HG03565 (cell line): Measurements from ENCODE around the gene NEURL4.

ENCODE experiments used
- ATAC-seq: cut with Tn5 transposase; IDR thresholded peaks from one replicate; pipeline ENCODE4 v1.9.1; 2021; ENCODE audit warnings: mild to moderate bottlenecking, moderate library complexity; ENCODE audit not compliant: unreplicated experiment

Gene NEURL4

DNA sequence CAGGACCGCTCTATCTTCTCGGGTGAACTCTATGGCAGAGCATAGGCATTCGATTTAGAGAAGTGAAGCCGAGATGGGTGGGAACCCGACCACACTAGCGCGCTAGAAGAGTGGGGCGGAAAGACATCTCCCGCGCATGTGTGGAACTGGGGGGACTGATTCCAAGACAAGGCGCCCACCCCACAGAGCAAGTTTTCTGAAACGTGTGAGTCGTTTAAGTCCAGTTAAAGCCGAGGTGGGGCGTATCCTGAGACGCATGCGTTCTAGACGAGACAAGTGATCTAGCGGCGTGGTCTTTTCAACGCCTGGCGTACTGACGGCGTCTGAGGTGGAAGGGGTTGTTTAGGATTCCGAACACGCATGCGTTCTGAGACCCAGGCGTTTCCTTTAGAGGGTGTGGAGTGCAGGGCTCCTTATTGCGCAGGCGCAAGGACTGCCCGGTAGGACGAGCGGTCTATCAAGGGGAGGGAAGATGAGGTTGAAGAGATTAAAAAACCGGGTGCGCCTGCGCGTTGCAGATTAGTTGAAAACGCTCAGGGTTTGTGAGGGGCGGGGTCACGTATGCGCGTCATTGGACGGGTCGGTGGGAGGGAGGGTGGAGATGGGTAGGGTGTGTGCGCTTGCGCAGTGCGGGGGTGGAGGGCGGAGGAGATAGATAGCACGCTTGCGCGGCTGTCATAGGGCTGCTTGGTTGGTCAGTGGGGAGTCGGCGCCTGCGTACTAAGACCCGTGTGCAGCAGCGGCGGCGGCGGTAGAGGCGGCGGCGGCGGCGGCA is 22.0 kb downstream of the NEURL4 start, which contains the start of gene EIF5A:
Gene EIF5A (plus strand): TSS at position 718 of the 775 bp plus-strand sequence. CDS start 2,008 bp downstream, outside the sequence.
- ATAC-seq, result peak; percentile 64

DNA sequence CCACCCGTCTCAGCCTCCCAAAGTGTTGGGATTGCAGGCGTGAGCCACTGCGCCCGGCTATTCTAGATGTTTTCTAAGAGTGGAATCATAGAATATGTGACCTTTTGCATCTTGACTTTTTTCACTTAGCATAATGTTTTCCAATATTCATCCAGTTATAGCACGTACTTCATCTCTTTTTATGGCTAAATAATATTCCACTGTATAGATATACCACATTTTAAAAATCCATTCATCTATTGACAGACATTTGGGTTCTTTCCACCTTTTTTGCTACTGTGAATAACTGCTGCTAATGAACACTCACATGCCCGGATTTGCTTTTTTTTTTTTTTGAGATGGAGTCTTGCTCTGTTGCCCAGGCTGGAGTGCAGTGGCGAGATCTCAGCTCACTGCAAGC is 25.0 kb downstream of the NEURL4 start:
- ATAC-seq, result no peak

DNA sequence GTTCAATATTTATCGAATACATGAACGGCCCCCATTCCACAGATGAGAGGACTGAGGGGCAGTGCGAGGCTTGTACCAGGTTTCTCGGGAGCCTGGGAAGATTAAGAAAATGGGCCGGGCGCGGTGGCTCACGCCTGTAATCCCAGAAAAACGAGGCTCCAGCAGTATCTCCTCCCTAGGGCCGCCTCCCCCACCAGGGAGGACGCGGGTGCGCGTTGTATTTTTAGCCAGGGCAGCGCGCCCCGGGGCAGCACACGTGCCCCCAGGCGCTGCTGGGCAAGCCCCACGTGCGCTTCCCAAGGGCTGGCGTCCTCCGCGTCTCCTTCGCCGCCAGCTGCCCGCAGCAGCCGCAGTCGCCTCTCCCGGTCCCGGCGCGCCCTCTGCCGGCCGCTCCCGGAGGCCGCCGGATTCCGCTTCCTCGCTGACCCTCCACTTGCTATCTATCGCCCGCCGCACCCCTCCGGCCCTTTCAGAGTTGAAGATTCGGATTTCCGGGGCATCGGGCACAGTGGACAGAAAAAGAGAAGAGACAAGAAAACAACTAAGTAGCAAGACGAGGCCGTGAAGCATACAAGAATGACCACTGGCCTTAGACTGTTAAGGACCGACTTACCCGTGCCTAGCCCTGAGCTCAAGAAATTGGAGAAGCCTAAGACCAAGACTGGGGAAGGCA is 32.8 kb downstream of the NEURL4 start:
- no peak for ATAC-seq

DNA sequence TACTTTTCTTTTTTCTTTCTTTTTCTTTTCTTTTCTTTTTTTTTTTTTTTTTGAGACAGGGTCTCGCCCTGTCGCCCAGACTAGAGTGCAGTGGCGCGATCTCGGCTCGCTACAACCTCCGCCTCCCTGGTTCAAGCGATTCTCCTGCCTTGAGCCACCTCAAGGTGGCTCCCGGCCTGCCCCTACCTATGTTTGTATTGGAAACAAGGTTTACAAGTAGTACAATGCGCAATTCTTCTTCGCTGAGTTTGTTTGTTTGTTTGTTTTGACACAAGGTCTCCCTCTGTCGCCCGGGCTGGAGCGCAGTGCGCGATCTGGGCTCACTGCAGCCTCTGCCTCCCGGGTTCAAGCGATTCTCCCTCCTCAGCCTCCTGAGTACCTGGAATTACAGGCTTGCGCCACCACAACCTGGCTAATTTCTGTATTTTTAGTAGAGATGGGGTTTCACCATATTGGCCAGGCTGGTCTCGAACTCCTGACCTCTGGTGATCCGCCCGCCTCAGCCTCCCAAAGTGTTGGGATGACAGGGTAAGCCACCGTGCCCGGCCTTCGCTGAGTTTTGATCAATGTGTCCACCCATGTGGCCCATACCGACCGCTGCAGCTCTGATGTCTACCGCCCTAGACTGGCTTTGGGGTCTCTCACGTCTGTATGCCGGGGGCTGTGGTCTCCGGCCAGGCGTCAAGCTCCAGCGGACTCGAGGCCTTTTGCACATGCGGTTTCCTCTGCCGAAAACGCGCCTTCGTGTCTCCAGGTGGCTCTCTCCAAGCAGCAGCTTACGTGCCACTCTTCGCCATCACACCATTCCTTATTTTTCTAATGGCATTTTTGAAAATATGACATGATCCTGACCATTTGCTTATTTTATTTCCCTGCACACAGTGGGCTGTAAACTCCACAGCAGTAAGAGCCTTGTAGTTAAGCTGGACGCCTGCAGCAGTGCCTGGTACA is 33.6 kb downstream of the NEURL4 start:
- no peak for ATAC-seq

DNA sequence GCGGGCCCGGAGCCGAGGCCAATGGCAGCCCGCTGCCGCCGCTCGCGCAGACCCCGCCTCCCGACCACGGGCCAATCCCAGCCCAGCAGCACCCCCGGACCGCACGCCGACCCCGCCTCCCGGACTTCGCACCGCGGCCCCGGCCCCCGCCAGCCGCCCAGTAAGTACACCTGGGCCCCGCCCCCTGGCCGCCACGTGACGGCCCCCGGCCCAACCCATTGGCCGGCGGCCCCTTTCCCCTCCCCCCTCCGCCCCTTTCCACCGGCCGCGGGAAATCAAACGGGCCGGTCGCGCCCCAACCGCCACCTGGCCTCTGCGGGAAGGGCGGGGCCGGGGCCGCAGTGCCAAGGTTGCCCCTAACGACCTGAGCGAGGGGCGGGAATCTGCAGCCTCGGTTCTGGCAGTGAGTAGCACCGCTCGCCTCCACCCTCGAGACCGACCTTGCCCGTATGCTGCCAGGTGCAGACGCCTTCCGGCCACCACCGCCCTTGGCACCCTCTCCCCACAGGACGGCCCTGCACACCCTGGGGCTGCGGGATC is 34.5 kb downstream of the NEURL4 start, which contains the start of gene YBX2:
Gene YBX2 (minus strand): TSS at position 26 of the 540 bp plus-strand sequence. CDS start 139 bp downstream, outside the sequence.
- no peak for ATAC-seq

DNA sequence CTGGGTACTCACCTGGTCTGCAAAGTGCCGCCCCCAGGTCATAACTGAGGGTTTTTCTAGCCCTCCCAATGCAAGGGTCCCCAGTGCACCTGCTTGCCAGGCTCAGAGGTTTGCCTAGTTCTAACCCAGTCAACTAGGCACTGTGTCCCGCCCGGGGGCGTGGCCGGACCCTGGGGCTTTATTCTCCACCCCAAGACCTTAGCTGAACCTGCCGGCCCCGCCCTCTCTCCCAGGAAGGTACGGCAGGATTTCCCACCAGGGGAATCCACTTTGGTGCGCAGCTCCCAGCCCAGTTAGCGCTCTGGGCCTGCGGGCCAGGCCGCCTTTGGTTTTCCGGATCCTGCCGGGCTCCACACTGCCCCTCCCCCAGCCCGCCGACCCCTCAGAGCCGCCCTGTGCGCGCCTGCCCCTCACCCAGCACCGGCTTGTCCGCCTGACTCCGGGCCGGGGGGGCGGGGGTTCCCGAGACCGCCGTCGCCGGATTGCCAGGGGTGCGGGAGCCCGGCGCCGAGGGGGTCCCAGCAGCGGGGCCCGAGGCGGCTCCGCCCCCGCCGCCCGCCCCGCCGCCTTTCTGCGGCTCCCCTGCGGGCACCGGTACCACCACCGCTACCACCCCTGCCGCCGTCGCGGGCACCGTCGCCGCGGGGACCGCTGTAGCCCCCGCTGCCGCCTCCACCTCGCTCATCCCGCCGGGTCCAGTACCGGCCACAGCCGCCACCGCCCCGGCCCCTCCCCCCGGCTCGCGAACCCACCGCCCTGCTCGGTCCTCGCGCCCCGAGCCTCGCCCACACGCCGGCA is 35.1 kb downstream of the NEURL4 start:
- ATAC-seq, result no peak

DNA sequence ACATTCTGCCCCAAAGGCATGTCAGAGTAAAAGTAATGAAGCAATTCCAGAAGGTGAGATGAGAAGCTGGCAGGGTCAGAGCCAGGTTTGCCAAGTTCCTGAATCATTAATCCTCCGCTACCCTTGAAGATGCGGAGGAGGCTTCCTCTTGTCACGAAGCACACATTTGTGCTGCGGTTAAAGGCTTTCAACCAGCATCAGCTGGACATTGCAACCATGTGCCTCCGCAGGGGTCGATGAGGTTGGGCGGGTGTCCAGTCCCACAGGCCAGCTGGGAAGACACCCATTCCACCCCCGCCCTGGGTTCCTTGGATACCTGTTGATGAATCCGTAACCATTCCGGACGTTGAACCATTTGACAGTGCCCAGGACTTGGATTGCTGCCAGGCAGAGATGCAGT is 36.0 kb downstream of the NEURL4 start:
- no peak for ATAC-seq

DNA sequence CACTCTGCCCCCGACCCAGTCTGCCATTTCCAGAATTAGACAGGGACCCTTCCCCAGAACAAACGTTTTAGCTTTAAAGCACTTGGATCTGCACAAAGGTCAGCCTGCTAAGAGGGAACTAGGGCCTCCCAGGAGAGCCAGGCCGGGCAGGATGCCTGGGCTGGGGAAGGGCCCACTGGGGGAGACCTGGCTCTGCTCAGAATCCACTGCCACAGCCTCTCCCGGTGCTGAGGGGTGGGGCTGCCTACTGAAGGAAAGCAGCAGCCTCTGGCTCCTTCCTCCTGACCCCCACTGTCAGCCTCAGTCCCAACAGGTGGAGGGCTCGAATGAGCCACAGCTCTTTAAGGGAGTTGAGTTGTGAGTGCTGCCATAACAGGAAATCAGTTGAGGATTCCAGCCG is 36.4 kb downstream of the NEURL4 start:
- ATAC-seq, result no peak

DNA sequence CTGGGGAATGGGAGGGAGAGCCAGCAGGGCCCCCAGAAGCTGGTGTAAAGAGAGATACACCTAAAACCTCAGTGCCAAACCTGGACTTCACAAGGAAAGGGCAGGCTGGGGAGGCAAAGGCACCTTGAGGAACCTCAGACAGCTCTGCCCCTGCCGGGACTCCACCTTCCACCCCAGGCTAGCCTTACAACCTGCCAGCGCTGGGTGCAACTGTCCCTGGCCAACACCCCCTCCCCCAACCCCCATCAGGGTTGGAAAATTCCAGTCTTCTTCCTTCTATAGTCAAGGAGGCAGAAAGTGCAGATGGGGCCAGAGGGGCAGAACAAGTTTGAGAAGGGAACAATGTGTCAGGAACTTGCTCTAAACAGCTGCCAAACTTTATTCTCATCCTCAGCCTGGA is 36.9 kb downstream of the NEURL4 start:
- no peak for ATAC-seq

DNA sequence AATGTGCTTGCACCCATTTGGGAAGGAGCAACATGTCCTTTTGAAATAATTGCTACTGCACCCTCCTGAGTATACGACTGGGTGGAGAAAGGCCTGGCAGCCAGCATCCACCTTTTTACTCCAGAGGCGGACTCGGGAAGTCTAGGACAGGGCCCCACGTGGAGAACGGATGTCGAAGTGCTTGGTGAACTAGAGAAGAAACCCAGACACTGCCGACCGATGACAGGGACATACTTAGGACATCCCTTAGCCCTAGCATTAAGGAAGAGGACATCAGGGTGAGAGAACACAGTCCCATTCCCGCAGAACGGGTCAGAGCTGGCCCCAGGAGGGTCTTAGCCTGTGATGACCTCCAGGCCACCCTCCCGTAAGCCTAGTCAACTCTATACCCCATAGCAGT is 38.5 kb downstream of the NEURL4 start:
- no peak for ATAC-seq

DNA sequence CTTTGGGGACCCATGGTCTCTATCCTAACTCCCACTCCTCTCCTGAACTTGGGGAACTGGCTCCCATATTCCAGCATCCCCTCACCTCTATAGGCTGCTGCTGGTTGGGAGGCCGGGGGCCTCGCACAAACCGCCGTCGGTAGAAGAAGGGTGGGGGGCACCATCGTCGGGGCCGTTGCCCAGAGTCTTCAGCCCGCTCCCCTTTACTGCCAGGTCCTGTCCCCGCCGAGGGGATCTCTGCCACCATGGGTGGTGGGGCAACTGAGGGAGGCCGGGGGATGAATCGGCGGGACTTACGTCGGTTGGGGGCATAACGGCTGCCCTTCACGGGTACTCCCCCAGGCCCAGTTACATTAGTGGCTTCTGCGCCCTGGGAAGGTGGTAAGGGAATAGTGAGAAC is 39.0 kb downstream of the NEURL4 start:
- ATAC-seq, result no peak

DNA sequence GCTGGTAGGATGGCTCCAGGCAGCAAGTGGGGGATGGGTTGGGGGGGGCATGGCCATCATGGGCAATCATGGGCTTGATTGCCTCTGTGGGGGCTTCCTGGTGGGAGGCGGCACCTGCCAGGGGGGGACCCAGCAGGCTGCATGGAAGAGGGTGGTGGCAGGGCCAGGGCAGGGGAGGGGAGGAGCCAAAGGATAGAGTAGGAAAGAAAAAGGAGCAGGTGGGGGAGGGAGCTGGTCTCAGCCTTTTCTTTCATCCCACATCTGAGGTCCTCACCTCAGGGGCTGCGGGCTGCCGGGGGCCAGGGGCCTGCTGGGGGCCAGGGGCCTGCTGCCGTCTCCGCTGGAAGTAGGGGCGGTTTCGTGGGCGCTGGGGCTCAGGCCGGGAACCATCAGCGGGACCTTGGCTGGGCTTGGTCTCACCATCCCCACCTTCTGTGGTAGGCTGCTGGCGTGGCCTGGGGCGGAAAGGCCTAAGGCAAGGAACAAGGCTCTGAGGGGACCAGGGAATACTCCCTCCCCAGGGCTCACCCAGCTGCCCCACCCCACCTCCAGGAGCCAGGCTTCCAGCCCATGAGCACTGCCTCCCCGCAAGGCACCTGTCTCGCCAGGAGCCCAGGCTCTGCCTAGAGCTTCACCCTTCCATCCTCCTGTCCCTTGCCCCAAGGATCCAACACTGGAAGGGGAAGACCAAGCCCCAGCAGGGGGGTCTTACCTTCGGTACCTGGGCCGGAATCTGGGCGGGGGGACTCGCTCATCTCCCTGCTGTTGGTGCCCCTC is 39.7 kb downstream of the NEURL4 start:
- ATAC-seq, result no peak

DNA sequence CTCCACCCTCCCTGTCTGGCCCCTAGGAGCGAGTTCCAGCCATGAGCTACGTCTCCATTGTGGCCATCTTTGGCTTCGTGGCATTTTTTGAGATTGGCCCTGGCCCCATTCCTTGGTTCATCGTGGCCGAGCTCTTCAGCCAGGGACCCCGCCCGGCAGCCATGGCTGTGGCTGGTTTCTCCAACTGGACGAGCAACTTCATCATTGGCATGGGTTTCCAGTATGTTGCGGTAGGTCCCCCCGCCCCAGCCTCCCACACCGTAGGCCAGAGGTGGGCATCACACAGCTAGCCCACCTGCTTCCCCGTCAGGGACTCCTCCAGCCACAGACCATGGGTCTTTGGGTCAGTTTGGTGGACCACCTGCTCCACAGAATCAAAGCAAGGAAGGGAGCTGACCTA is 43.5 kb downstream of the NEURL4 start:
- no peak for ATAC-seq

DNA sequence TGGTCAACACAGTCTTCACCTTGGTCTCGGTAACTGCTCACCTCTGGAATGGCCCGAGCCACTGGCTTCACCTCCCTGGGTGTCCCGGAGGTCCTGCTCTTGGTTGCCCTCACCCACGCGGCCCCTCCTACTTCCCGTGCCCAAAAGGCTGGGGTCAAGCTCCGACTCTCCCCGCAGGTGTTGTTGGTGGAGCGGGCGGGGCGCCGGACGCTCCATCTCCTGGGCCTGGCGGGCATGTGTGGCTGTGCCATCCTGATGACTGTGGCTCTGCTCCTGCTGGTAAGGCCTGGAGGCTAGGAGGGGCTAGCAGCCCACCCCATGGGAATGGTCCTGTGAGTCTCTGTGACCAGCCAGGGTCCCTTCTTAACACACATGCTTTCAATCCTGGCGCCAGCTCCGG is 44.2 kb downstream of the NEURL4 start:
- ATAC-seq, result no peak

DNA sequence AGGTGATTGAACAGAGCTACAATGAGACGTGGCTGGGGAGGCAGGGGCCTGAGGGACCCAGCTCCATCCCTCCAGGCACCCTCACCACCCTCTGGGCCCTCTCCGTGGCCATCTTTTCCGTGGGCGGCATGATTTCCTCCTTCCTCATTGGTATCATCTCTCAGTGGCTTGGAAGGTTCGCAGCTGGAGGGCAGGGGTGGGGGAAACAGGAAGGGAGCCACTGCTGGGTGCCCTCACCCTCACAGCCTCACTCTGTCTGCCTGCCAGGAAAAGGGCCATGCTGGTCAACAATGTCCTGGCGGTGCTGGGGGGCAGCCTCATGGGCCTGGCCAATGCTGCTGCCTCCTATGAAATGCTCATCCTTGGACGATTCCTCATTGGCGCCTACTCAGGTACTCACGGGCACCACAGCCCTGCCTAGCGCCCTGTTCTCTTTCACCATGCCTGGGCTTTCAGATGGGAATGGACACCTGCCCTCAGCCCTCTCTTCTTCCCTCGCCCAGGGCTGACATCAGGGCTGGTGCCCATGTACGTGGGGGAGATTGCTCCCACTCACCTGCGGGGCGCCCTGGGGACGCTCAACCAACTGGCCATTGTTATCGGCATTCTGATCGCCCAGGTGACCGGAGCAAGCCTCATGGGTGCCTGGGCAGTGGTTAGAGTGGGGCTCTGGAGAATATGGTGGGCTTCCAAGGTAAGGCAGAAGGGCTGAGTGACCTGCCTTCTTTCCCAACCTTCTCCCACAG is 45.5 kb downstream of the NEURL4 start:
- ATAC-seq, result no peak

DNA sequence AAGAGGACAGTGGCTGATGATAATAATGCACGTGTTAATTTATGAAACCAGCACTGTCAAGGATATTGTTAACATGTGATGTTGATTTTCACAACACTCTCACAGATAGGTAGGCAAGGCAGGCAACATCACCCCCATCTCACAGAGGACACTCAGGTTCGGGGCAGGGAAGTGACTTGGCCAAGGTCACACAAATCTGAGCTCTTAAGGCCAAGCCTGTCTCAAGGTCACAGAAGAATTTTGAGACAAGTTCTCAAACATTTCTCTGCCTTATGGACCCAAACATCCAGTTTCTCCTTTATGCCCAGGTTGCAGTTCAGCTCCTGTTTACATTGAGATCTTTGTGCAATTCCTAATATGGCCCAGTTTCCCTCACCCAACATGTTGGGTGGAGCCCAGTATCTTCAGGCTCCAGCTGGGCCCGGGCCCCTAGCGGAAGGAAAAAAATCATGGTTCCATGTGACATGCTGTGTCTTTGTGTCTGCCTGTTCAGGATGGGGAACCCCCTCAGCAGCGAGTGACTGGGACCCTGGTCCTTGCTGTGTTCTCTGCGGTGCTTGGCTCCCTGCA is 46.3 kb downstream of the NEURL4 start:
- ATAC-seq, result no peak

DNA sequence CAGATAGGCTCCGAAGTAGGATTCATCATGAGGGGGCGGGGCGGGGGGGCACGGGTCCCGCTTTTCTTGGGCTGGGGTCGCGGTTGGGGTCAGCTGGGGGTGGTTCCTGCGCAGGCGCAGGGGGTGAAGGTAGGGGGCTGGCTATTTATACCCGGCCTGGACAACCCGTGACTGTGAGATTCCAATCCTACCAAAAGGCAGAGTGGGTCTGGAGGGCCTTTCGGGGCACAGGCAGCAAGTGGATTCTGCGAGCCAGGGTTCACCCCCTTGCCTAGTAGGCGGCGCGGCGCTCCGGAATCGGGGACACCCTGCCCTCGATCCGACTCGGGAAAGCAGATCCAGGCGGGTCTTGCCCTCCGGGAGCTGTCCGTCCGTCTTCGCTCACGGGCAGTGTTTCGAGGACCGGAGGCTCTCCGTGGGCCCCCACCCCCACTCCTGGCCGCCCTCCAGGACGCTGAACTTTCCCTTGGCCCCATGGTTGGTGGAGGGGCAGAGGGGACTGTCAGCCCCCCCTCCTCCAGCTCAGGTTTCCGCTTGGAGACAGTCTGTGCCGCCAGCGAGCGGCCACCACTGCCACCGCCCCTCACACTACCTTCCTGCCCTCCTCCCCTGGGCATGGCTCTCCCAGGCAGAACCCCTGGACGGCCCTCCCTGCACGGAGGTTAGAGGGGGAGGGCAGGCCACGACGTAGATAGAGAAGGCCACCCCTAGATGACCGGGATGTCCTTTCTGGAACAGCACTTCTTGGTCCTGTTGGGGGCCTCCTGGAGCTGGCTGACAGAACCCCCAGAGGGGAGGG is 47.0 kb downstream of the NEURL4 start:
- no peak for ATAC-seq
